ENCODE data around the gene MCUR1.

Gene MCUR1

DNA sequence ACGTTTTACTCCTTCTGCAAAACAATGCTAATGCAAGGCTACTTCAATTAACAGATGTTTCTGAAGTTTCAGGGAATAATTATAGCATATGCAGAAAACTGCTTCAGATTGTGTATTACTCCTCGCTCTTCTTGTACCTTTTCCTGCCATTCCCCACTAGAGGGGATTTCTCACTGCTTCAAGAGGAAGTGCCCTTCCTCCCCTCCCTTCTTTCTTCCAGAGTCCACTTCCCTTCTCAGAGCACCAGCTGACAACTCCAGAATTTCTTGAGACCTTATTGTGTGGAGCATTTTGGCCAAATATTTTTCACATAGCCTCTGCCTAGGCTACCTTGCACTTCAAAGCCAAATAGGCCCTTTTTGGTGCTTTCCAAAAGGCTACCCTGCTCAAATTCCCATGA lies 12.7 kb upstream of the MCUR1 start:
- H3K9ac ChIP-seq (ENCODE audit: low read depth, low read length): no peak overlapping the region
- H3K4me2 ChIP-seq (ENCODE audit: low read length): no peak overlapping the region
- no peaks in the 10 kb centered on the region for H3K9me3 ChIP-seq (replicated peaks; ENCODE audit: low read length)
- no peaks in the 10 kb centered on the region for H3K36me3 ChIP-seq (ENCODE audit: insufficient read depth, low read length)
- H3K27me3 ChIP-seq (ENCODE audit: control insufficient read depth, insufficient read depth, low read length): no peaks in the 10 kb centered on the region
- H3K4me3 ChIP-seq (ENCODE audit: low read length): no peak overlapping the region
- no peaks in the 10 kb centered on the region for H3K4me1 ChIP-seq (ENCODE audit: control insufficient read depth, insufficient read depth, low read length)

DNA sequence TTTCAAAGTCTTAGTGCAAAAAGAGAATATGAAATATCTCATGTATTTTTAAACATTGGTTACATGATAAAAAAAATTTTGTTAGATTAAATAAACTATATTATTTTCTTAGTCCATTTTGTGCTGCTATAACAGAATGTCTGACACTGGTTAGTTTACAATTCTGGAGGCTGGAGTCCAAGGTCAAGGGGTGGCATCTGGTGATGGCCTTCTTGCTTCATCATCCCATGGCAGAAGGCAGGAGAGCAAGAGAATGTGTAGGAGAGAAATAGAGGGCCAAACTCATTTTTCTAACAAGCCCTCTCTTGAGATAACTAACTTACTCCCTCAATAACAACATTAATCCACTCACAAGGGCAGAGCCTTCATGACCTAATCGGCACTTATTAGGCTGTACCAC lies 11.5 kb upstream of the MCUR1 start:
- Histone ChIP-seq H3K27me3 (ENCODE audit: control insufficient read depth, insufficient read depth, low read length) (no peaks in the 10 kb centered on the region), H3K4me2 (ENCODE audit: low read length) (no peak overlapping the region)

DNA sequence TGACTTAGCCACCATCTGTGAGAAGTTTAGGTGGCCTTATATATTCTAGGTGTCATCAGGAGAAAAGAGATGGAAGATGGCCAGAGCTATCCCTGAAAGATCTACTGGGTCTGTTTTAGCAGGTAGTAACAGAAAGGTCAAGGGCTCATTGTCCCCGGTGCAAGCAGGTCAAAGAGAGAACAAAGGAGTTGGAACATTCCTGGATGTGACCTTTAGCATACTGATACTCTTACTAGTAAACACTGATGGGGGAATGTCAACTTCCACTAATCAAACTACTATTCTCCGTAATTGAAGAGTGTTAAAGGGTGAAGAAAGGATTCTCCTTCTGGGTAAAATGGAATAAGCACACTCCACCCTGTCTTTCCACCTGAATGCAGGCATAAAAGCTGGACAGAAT lies 4.0 kb upstream of the MCUR1 start:
- Histone ChIP-seq H3K9me3 (replicated peaks; ENCODE audit: low read length) (no peaks in the 10 kb centered on the region), H3K4me1 (ENCODE audit: control insufficient read depth, insufficient read depth, low read length) (peaks cover 4% of the 10 kb centered on the region), H3K4me3 (ENCODE audit: low read length) (no peak overlapping the region), H3K36me3 (ENCODE audit: insufficient read depth, low read length) (no peaks in the 10 kb centered on the region), H3K4me2 (ENCODE audit: low read length) (no peak overlapping the region), H3K27me3 (ENCODE audit: control insufficient read depth, insufficient read depth, low read length) (no peaks in the 10 kb centered on the region), H3K9ac (ENCODE audit: low read depth, low read length) (no peak overlapping the region)

More for the DNA sequence above, 11.5 kb upstream of the MCUR1 start:
- Histone ChIP-seq H3K36me3 (ENCODE audit: insufficient read depth, low read length) (no peaks in the 10 kb centered on the region), H3K9me3 (replicated peaks; ENCODE audit: low read length) (no peaks in the 10 kb centered on the region), H3K4me1 (ENCODE audit: control insufficient read depth, insufficient read depth, low read length) (no peaks in the 10 kb centered on the region), H3K9ac (ENCODE audit: low read depth, low read length) (no peak overlapping the region), H3K4me3 (ENCODE audit: low read length) (no peak overlapping the region)

DNA sequence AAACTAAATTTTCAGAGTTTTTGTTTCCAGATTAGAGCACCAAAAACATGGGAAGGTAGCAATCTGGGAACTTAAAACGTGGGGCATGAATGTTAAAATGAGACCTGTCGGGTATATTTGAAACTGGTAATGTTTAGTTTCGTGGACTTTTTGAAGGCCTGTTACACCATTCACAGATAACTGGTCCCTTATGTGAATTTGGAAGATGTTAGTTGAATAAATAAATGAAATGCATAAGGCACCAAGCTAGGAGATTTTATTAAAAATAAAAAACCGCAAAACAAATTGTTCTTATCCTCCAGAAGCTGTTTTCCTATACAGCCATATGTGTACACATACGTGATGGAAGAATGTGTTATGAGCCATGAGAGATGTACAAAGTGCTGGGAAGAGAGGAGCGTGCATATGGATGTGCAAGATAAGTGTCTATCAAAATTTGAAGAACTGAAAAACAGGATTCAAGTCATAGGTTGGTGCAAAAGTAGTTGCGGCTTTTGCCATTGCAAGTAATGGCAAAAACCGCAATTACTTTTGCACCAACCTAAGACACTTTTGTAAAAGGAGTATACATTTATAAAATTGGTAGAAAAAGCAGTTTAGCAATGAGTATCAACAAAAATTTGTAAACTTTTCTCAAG lies 700 bp upstream of the MCUR1 start:
- H3K4me3 ChIP-seq (ENCODE audit: low read length): peak overlapping the region; percentile 92
- no peaks in the 10 kb centered on the region for H3K36me3 ChIP-seq (ENCODE audit: insufficient read depth, low read length)
- no peaks in the 10 kb centered on the region for H3K27me3 ChIP-seq (ENCODE audit: control insufficient read depth, insufficient read depth, low read length)
- peak overlapping the region; percentile 90 for H3K4me2 ChIP-seq (ENCODE audit: low read length)
- H3K9me3 ChIP-seq (replicated peaks; ENCODE audit: low read length): no peaks in the 10 kb centered on the region
- peaks cover 12% of the 10 kb centered on the region for H3K4me1 ChIP-seq (ENCODE audit: control insufficient read depth, insufficient read depth, low read length)
- H3K9ac ChIP-seq (ENCODE audit: low read depth, low read length): peak overlapping the region; percentile 95

DNA sequence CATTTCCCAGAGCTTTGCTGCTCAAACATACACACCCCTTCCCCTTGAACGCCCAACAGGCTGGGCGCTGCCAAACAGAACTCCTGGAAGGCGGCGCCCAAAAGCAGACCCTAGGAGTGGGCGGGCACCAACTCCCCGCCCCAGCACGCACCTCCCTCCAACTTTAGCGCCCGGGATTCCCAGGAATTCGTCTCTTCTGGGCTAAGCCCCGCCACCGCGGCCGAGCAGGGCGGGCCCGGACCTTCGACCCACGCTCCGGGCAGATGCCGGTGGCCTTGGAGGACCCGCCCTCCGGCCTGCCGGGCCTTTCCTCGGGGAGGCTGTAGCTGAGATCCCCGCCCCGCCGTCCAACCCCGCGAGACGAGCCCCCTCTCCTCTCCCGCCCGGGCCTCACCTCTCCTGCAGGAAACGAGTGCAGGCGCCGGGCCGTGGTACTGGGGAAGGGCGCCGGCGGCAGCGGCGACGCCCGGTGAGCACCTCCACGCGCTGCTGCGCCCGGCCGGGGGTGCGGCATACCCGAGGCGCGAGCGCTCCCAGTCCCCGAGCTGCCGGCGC lies 659 bp downstream of the MCUR1 start:
- Histone ChIP-seq H3K9ac (ENCODE audit: low read depth, low read length) (peak overlapping the region; percentile 95), H3K27me3 (ENCODE audit: control insufficient read depth, insufficient read depth, low read length) (no peaks in the 10 kb centered on the region), H3K4me3 (ENCODE audit: low read length) (peak overlapping the region; percentile 92), H3K36me3 (ENCODE audit: insufficient read depth, low read length) (no peaks in the 10 kb centered on the region), H3K9me3 (replicated peaks; ENCODE audit: low read length) (no peaks in the 10 kb centered on the region), H3K4me1 (ENCODE audit: control insufficient read depth, insufficient read depth, low read length) (peaks cover 12% of the 10 kb centered on the region), H3K4me2 (ENCODE audit: low read length) (peak overlapping the region; percentile 90)

DNA sequence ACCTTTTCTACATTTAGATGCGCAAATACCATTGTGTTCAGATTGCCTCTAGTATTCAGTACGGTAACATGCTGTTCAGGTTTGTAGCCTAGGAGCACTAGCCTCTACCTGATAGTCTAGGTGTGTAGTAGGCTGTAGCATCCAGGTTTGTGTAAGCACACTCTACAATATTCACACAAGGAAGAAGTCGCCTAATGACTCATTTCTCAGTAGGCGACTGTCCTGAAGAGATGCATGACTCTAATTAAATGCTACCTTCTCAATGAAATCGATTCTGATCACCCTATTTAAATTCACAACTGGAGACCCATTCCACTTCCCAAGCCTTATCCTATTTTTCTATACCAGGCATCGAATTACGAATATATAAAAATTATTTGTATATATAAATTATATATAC lies 1.3 kb downstream of the MCUR1 start:
- peak overlapping the region; percentile 92 for H3K4me3 ChIP-seq (ENCODE audit: low read length)
- no peaks in the 10 kb centered on the region for H3K9me3 ChIP-seq (replicated peaks; ENCODE audit: low read length)
- peak overlapping the region; percentile 90 for H3K4me2 ChIP-seq (ENCODE audit: low read length)
- peaks cover 12% of the 10 kb centered on the region for H3K4me1 ChIP-seq (ENCODE audit: control insufficient read depth, insufficient read depth, low read length)
- peak overlapping the region; percentile 95 for H3K9ac ChIP-seq (ENCODE audit: low read depth, low read length)
- no peaks in the 10 kb centered on the region for H3K27me3 ChIP-seq (ENCODE audit: control insufficient read depth, insufficient read depth, low read length)
- H3K36me3 ChIP-seq (ENCODE audit: insufficient read depth, low read length): no peaks in the 10 kb centered on the region

DNA sequence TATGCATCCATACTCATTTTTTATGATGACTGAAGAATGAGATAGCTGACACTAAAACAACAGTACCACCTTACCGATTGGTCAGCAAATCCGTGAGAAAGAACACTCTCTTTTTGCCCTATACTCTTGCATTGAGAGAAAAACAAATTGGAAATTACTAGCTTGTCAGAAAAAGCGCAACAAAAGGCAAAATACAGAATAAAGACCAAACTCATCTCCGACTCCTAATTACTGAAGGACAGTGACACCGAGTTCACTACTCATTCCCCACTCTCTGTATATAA lies 2.1 kb downstream of the MCUR1 start:
- no peaks in the 10 kb centered on the region for H3K9me3 ChIP-seq (replicated peaks; ENCODE audit: low read length)
- no peaks in the 10 kb centered on the region for H3K36me3 ChIP-seq (ENCODE audit: insufficient read depth, low read length)
- peaks cover 12% of the 10 kb centered on the region for H3K4me1 ChIP-seq (ENCODE audit: control insufficient read depth, insufficient read depth, low read length)
- H3K9ac ChIP-seq (ENCODE audit: low read depth, low read length): no peak overlapping the region
- peak overlapping the region; percentile 90 for H3K4me2 ChIP-seq (ENCODE audit: low read length)
- H3K27me3 ChIP-seq (ENCODE audit: control insufficient read depth, insufficient read depth, low read length): no peaks in the 10 kb centered on the region
- H3K4me3 ChIP-seq (ENCODE audit: low read length): no peak overlapping the region

DNA sequence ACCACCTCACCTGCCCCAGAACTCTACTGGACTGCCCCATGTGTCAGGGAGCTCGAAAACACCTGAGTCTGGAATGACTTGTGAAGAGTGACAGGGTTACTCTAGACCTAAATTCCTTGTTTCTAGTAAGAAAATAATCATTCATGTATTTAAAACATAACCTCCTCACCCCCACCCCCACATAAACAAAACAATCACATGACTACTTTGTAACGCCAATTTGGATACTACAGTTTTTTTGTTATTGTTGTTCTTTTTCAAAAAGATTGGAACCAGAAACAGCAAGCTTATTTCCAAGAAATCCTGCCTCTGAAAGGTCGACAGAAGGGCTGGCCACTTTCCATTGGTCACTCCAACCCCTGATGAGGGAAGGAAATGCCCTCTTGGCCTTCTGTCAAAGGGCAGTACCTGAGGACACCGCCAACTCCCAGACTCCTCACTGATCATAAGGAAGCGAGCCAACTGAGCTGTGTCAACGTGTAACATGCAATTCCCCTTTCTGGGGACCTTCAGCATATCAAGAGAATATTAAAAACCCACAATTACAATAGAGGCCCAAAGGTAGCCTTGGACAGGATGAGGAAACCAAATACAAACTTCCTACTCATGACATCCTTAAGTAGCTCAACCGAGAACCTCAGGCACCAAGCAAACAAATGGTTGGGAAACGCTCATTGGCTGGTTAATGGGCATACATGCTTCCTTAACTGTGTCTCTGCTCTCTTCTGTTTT lies 2.6 kb downstream of the MCUR1 start:
- no peak overlapping the region for H3K4me3 ChIP-seq (ENCODE audit: low read length)
- H3K9me3 ChIP-seq (replicated peaks; ENCODE audit: low read length): no peaks in the 10 kb centered on the region
- no peaks in the 10 kb centered on the region for H3K27me3 ChIP-seq (ENCODE audit: control insufficient read depth, insufficient read depth, low read length)
- peaks cover 12% of the 10 kb centered on the region for H3K4me1 ChIP-seq (ENCODE audit: control insufficient read depth, insufficient read depth, low read length)
- no peak overlapping the region for H3K9ac ChIP-seq (ENCODE audit: low read depth, low read length)
- H3K4me2 ChIP-seq (ENCODE audit: low read length): no peak overlapping the region
- no peaks in the 10 kb centered on the region for H3K36me3 ChIP-seq (ENCODE audit: insufficient read depth, low read length)

DNA sequence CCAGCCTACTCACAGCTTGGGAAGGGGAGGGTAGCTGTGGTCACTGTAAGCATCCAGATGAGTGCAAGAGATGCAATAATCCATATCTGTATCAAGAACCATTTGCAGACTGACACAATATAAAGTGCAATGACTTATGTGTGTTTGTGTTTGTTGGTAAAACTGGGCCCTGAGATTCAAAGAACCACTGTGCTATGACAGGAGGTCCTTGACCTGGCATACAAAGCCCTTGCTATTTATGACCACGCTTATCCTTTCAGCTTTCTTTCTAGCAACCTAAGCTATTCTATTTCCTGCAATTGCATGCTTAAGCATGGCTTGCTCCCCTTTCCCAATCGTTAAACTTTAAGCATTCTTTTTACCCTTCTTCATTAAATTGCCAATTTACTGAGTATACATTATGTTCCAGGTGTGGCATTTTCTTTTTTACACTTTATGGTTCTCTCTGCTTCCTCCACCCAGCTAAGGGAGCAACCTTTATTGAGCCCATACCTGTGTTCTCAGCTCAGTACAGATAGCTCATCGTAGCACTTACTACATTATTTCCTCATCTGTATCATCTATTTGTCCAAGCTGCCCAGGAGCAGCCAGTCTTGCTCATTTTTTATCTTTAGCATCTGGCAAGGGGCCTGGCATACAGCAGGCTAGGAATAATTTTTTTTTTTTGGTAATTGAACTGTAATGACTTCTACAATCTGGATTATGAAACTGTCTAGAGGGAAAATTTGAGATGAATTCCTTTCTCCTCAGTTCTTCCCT lies 3.5 kb downstream of the MCUR1 start:
- Histone ChIP-seq H3K36me3 (ENCODE audit: insufficient read depth, low read length) (no peaks in the 10 kb centered on the region), H3K4me1 (ENCODE audit: control insufficient read depth, insufficient read depth, low read length) (peaks cover 12% of the 10 kb centered on the region), H3K27me3 (ENCODE audit: control insufficient read depth, insufficient read depth, low read length) (no peaks in the 10 kb centered on the region), H3K9me3 (replicated peaks; ENCODE audit: low read length) (no peaks in the 10 kb centered on the region), H3K4me2 (ENCODE audit: low read length) (no peak overlapping the region), H3K4me3 (ENCODE audit: low read length) (no peak overlapping the region), H3K9ac (ENCODE audit: low read depth, low read length) (no peak overlapping the region)

DNA sequence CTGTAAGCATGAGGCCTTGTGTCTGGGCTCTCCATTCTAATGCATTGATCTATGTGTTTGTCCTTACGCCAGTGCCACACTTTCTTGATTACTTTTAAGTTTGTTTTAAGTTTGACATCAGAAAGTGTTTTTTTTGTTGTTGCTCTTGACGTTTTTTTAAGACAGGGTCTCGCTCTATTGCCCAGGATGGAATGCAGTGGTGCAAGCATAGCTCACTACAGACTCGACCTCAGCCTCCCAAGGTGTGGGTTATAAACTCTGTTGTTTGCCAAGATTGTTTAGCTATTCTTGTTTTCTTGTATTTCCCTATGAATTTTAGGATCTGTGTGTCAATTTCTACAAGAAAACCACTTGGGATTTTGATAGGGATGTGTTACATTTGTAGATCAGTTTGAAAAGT lies 5.6 kb downstream of the MCUR1 start:
- H3K4me1 ChIP-seq (ENCODE audit: control insufficient read depth, insufficient read depth, low read length): peaks cover 8% of the 10 kb centered on the region
- no peak overlapping the region for H3K9ac ChIP-seq (ENCODE audit: low read depth, low read length)
- H3K4me2 ChIP-seq (ENCODE audit: low read length): no peak overlapping the region
- H3K36me3 ChIP-seq (ENCODE audit: insufficient read depth, low read length): peaks cover 5% of the 10 kb centered on the region
- H3K4me3 ChIP-seq (ENCODE audit: low read length): no peak overlapping the region
- no peaks in the 10 kb centered on the region for H3K9me3 ChIP-seq (replicated peaks; ENCODE audit: low read length)
- H3K27me3 ChIP-seq (ENCODE audit: control insufficient read depth, insufficient read depth, low read length): no peaks in the 10 kb centered on the region

DNA sequence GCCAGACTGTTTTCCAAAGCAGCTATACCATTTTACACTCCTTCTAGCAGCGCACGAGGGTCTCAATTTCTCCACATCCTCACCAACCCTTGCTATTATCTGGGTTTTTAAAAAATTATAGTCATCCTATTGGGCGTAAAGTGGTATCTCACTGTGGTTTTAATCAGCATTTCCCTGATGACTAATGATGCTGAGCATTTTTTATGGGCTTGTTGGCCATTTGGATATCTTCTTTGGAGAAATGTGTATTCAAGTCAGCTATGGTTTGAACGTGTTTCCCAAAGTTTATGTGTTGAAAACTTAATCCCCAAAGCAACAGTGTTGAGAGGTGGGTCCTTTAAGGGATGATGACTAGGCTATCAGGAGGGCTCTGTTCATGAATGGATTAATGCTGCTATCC lies 6.7 kb downstream of the MCUR1 start:
- Histone ChIP-seq H3K9ac (ENCODE audit: low read depth, low read length) (no peak overlapping the region), H3K36me3 (ENCODE audit: insufficient read depth, low read length) (peaks cover 5% of the 10 kb centered on the region), H3K4me3 (ENCODE audit: low read length) (no peak overlapping the region), H3K4me2 (ENCODE audit: low read length) (no peak overlapping the region), H3K27me3 (ENCODE audit: control insufficient read depth, insufficient read depth, low read length) (no peaks in the 10 kb centered on the region), H3K4me1 (ENCODE audit: control insufficient read depth, insufficient read depth, low read length) (peaks cover 8% of the 10 kb centered on the region), H3K9me3 (replicated peaks; ENCODE audit: low read length) (no peaks in the 10 kb centered on the region)

All from skeletal muscle satellite cell (primary cell).